ENCODE data around the gene UNC93A.

GRCh38 chr6:167296293-167296690 lies 5.2 kb downstream of the UNC93A start:
- TF ChIP-seq ZBTB7A (IDR thresholded peaks at IDR 0.05; ENCODE audit: borderline replicate concordance, control insufficient read depth, low read depth, low read length): no peak
- TF ChIP-seq TCF7L2 (IDR thresholded peaks at IDR 0.05; ENCODE audit: low read depth, low read length): no peak
- TF ChIP-seq, protein P1, sequence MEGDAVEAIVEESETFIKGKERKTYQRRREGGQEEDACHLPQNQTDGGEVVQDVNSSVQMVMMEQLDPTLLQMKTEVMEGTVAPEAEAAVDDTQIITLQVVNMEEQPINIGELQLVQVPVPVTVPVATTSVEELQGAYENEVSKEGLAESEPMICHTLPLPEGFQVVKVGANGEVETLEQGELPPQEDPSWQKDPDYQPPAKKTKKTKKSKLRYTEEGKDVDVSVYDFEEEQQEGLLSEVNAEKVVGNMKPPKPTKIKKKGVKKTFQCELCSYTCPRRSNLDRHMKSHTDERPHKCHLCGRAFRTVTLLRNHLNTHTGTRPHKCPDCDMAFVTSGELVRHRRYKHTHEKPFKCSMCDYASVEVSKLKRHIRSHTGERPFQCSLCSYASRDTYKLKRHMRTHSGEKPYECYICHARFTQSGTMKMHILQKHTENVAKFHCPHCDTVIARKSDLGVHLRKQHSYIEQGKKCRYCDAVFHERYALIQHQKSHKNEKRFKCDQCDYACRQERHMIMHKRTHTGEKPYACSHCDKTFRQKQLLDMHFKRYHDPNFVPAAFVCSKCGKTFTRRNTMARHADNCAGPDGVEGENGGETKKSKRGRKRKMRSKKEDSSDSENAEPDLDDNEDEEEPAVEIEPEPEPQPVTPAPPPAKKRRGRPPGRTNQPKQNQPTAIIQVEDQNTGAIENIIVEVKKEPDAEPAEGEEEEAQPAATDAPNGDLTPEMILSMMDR (IDR thresholded peaks at IDR 0.05 in 2 of 3, conservative IDR thresholded peaks at IDR 0.05 in 1 of 3; ENCODE audit: insufficient read depth in 2 of 3, low read depth in 1 of 3, low read length in 3 of 3): no peak
- TF ChIP-seq ZNF24 (IDR thresholded peaks at IDR 0.05): no peak
- no peak for TF ChIP-seq CEBPB (tag; IDR thresholded peaks at IDR 0.05)
- TF ChIP-seq SOX6 (IDR thresholded peaks at IDR 0.05): no peak
- no peak for TF ChIP-seq XRCC5 (IDR thresholded peaks at IDR 0.05; ENCODE audit: low read depth, low read length)
- TF ChIP-seq, protein P2, sequence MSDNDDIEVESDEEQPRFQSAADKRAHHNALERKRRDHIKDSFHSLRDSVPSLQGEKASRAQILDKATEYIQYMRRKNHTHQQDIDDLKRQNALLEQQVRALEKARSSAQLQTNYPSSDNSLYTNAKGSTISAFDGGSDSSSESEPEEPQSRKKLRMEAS (CRISPR knock-in tag; IDR thresholded peaks at IDR 0.05): no peak
- TF ChIP-seq BRCA1 (IDR thresholded peaks at IDR 0.05): no peak
- no peak for TF ChIP-seq BRCA1 (CRISPR knock-in tag; IDR thresholded peaks at IDR 0.05)
- no peak for TF ChIP-seq SP1 (CRISPR knock-in tag; IDR thresholded peaks at IDR 0.05)
- no peak for TF ChIP-seq ZNF311 (CRISPR knock-in tag; IDR thresholded peaks at IDR 0.05)
- TF ChIP-seq, protein P3, sequence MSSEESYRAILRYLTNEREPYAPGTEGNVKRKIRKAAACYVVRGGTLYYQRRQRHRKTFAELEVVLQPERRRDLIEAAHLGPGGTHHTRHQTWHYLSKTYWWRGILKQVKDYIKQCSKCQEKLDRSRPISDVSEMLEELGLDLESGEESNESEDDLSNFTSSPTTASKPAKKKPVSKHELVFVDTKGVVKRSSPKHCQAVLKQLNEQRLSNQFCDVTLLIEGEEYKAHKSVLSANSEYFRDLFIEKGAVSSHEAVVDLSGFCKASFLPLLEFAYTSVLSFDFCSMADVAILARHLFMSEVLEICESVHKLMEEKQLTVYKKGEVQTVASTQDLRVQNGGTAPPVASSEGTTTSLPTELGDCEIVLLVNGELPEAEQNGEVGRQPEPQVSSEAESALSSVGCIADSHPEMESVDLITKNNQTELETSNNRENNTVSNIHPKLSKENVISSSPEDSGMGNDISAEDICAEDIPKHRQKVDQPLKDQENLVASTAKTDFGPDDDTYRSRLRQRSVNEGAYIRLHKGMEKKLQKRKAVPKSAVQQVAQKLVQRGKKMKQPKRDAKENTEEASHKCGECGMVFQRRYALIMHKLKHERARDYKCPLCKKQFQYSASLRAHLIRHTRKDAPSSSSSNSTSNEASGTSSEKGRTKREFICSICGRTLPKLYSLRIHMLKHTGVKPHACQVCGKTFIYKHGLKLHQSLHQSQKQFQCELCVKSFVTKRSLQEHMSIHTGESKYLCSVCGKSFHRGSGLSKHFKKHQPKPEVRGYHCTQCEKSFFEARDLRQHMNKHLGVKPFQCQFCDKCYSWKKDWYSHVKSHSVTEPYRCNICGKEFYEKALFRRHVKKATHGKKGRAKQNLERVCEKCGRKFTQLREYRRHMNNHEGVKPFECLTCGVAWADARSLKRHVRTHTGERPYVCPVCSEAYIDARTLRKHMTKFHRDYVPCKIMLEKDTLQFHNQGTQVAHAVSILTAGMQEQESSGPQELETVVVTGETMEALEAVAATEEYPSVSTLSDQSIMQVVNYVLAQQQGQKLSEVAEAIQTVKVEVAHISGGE (CRISPR knock-in tag; IDR thresholded peaks at IDR 0.05): no peak
